Activated CD4-positive, alpha-beta T cell treated with anti-CD3 and anti-CD28 coated beads for 1 hour (primary cell): ENCODE results near the gene BTG2.

Experiments
- DNase-seq: peaks from one replicate; pipeline ENCODE4 v3.0.0-alpha.2; 2020

Gene BTG2

DNA sequence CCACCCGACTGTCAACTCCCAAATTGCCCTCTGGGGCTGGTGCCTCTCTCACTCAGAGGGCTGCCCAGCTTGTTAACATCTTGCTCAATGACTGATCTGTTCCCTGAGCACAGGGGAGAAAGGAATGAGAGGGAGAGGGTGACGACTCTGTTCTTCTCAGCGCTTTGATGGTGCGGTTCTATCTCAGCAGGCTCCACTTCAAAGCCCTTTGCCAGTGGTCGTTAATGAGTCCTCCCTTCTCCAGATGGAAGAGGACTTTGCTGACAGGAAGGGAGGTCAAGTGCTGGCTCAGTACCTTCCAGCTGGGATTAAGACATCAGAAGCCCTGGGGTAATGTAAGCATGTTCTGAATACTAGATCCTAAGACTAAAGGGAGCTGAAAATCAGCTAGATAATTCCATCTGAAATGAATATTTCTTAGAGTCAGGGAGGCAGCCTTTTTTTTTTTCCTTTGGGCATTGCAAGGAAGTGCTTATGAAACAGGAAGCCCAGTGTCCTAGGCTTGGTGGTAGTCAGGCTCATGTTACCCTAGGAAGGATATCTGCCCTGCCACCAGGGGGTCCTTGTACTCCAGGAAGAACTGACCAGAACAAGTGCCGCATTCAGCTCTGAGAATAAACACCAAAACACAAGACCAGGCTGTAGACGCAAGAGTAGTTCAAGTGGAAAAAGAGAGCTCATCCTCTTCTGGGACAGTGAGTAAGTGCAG is 40.9 kb downstream of the BTG2 start:
- DNase-seq = no peak

DNA sequence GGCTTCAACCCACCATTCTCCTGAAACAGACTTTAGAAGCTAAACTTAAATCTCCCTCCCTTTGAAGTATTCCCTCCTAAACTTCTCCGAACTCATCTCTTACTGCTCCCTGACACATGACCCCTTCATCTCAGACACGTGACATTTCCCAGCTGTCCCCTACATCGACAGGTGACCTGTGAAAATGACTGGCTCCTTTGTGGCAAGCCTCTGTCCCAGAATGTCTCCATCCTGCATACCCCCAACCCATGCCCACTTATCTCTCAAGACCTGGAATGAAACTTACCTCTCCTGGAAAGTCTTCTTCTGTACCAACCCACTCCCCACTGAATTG is 41.4 kb downstream of the BTG2 start:
- DNase-seq = no peak

DNA sequence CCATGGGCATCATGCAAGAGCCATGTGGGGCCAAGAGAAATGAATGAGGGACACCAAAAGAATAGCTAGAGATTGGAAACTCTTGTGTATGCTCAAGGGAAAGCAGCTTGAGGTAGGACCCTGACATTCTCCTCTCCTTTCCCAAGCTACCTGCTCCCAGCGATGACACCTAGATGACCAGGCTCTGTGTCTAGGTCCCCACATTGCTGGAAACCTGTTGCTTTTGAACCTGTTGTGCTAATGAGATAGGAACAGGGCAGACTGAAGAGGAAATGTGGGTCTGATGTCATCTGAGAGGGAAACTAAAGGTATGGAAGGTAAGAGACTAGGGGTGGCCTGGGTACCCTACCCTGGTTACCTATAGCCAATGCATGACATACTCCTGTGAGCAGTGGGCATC is 43.8 kb downstream of the BTG2 start:
- no peak for DNase-seq

DNA sequence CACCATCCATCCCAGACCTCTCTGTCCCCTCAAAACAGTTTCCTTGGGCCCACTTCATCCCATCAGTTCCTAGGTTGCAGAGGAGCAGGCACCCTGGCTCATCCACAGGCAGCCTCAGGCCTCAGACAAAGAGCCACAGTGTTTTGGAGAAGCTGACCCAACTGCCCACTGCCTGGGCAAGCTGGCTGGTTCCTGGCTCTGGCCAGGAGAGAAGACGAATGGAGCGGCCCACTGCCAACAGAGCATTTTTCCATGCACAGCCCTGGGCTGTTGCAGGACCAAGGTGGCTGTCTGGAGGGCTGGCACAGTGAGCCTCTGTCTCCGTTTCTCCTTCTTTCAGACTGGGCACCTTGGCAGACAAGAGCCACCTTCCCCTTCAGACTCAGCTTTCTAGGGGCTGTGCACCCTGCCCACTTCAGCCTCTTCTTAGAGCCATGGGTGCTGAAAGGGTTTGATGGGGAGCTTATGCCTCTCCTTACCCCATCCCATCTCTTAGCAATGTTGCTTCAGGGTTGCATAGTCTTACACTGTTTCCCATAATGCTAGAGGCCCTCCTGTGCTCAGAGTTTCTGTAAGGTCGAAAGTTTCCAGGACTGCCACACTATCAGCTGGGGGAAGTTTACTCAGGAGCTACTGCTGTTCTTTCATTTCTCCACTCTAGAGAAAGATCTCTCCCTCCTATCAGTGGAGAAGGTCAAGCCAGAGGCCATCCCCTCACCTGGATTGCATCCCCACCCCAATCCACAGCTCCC is 44.6 kb downstream of the BTG2 start:
- DNase-seq = no peak

DNA sequence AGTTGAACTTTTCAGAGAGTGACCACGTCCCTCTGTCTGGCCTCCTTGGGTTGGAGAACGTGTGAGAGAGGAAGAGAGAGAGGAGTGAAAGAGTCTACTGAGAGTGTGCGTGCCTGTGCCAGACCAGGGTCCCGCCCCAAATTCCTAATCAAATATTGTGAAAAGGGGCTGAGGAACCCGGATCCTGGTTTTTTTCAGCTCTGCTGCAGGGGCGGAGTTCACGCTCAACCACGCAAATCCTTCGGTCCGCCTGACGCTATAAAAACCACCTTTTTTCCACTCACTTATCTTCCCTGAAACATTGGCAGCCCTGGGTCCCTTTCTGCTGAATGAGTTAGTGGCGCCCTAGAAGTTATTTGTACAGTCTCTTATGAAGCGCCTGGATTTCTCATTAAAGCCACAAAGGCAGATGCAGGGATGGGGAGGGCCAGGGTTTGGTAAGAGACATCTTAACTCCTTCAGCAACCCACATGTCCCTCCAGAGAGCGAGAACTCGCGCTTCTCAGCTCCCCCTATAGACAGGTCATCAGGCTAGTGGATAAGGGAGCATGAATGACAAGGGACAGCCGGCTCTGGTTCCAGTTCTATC is 45.8 kb downstream of the BTG2 start, which contains the start of gene FMOD:
Gene FMOD (minus strand): TSS at position 86 of the 589 bp plus-strand sequence. CDS start 2,852 bp downstream, outside the sequence.
- no peak for DNase-seq

DNA sequence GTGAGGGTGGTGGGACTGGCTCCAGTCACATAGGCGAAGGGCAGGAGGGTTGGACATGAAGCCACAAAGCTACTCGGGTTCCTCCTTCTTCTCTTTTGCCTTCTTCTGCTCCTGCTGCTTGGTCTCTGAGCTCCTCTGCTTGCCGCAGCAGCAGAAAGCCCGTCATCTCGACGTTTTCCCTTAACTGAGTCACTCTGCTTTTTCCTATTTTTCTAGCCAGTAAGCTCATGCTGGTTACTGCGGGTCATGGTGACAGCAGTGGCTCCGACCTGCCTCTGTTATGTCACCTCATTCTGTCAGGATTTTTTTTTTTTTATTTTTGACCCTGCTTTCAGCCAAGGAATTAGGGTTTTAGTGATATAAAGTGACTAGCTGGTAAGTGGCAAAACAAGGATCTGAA is 48.2 kb downstream of the BTG2 start:
- no peak for DNase-seq

DNA sequence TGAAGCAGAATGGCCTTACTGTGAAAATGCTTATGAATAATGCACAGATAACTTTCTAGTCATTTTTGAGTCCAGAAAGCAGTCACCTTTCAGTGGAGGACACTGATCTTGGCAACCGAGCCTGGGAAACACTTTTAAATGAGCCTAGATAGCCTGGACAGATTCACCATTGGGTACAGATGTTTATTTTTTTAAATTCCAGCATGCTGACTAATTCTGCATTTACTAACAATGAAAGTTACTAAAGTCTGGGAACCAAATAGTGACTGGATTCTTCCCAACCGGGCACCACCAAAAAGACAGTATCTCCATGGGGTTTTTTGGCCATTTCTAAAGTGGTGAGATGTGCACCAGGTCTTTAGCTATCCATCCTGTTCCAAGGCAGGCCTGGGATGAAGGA is 48.9 kb downstream of the BTG2 start:
- DNase-seq = no peak

DNA sequence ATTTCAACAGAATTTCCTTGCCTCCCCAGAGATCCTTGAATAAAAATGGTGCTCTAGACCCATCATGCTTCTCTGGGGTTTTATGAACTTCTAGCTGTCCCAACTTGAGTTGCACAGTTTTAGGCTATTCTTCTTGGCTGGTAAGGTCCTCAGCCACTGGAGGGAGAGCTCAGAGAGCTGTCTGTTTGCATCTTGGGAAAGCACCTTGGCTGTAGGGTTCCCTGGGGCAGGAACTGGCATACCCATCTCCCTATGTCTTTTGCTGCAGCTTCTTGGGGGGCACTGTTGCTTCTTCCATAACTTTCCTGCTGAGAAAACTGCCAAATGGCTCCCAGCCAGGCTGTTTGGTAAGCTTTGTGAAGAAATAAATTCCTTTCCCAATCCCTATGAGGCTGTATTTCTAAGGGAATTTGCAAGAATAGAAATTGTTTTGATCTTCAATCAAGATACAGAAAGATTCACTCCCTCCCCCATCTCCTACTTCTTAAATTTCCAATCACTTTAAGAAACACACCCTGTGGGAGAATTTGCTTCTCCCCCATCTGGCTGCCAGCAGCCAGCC is 53.8 kb downstream of the BTG2 start:
- no peak for DNase-seq
